HG03060 (cell line): ENCODE results near the gene ZDHHC24.
A peak's percentile ranks its signal among the peaks of the same experiment; 100 is the strongest.
"Not testable (repeated sequence)": the region's sequence is repeated elsewhere in the genome, so short reads cannot be mapped to it uniquely, and the experiment has no call there.

Source experiments
- ATAC-seq: cut with Tn5 transposase; IDR thresholded peaks from one replicate; pipeline ENCODE4 v1.9.1; 2021; ENCODE audit warnings: low read depth, moderate number of reproducible peaks; ENCODE audit not compliant: unreplicated experiment

ZDHHC24 gene

GRCh38 chr11:66545701-66546367 lies at the start of gene ZDHHC24:
Gene ZDHHC24, minus strand, starts transcription at chr11:66546048. Its CDS starts 45 bp downstream, at chr11:66546003.
- peak; percentile 54 for ATAC-seq

GRCh38 chr11:66595245-66595904 lies 49.5 kb upstream of the ZDHHC24 start:
- ATAC-seq: no peak

- ATAC-seq: no peak
Measured at GRCh38 chr11:66593650-66594049, 47.8 kb upstream of the ZDHHC24 start.

GRCh38 chr11:66593303-66593635 lies 47.4 kb upstream of the ZDHHC24 start:
- ATAC-seq: no peak

- ATAC-seq: peak; percentile 71
Measured at GRCh38 chr11:66592457-66593302, 46.8 kb upstream of the ZDHHC24 start, which contains the start of the genes CCDC87 and CCS. Gene CCDC87, minus strand, starts transcription at chr11:66593063. Its CDS starts 48 bp downstream, at chr11:66593015. Gene CCS, plus strand, starts transcription at chr11:66593185. Its CDS starts 77 bp downstream, at chr11:66593262.

GRCh38 chr11:66591175-66591574 lies 45.3 kb upstream of the ZDHHC24 start:
- ATAC-seq: no peak

- ATAC-seq: no peak
Measured at GRCh38 chr11:66589996-66590675, 44.3 kb upstream of the ZDHHC24 start.

- not testable (repeated sequence) for ATAC-seq
Measured at GRCh38 chr11:66589315-66589714, 43.5 kb upstream of the ZDHHC24 start.

GRCh38 chr11:66586136-66586535 lies 40.3 kb upstream of the ZDHHC24 start:
- no peak for ATAC-seq

- ATAC-seq: not testable (repeated sequence)
Measured at GRCh38 chr11:66585447-66585846, 39.6 kb upstream of the ZDHHC24 start.

- not testable (repeated sequence) for ATAC-seq
Measured at GRCh38 chr11:66582565-66583147, 36.8 kb upstream of the ZDHHC24 start.

GRCh38 chr11:66581261-66581660 lies 35.4 kb upstream of the ZDHHC24 start:
- ATAC-seq: no peak

GRCh38 chr11:66580803-66581202 lies 35.0 kb upstream of the ZDHHC24 start:
- no peak for ATAC-seq

- no peak for ATAC-seq
Measured at GRCh38 chr11:66579017-66579606, 33.3 kb upstream of the ZDHHC24 start.

- no peak for ATAC-seq
Measured at GRCh38 chr11:66570850-66571180, 25.0 kb upstream of the ZDHHC24 start.

GRCh38 chr11:66570079-66570849 lies 24.4 kb upstream of the ZDHHC24 start:
- ATAC-seq: no peak

GRCh38 chr11:66569076-66569475 lies 23.2 kb upstream of the ZDHHC24 start:
- no peak for ATAC-seq

GRCh38 chr11:66568124-66568916 lies 22.5 kb upstream of the ZDHHC24 start, which contains the start of gene CTSF:
Gene CTSF, minus strand, starts transcription at chr11:66568606. Its CDS starts 120 bp downstream, at chr11:66568486.
- no peak for ATAC-seq
